HT1080 (cell line): ENCODE measurements around the gene ZNF385C. TPM values are rescaled to one million over a fixed set of nuclear protein-coding genes. Genes with fewer than 3 reads are reported as not detected.
A peak's percentile ranks its signal among the peaks of the same experiment; 100 is the strongest.
"Not testable (repeated sequence)": the region's sequence is repeated elsewhere in the genome, so short reads cannot be mapped to it uniquely, and the experiment has no call there.

Source experiments
- DNase-seq: peaks from one replicate; pipeline ENCODE4 v3.0.0-alpha.2; 2015; ENCODE audit warnings: low read depth
- total RNA-seq: library from RNA; depleted of rRNA; stranded (reverse); fragments of >200 nt; shearing (Covaris generic); gene quantifications from 2 replicates; pipeline ENCODE4 v1.2.3, GENCODE V29; 2014

Gene ZNF385C
- total RNA-seq, 1 experiment from 2014 or later, result not detected

GRCh38 chr17:42023524-42024349 lies 74.5 kb downstream of the ZNF385C start:
- no peak for DNase-seq

GRCh38 chr17:42020845-42021244 lies 77.4 kb downstream of the ZNF385C start:
- DNase-seq, result not testable (repeated sequence)

GRCh38 chr17:42019509-42020404 lies 78.5 kb downstream of the ZNF385C start, which contains the start of gene NKIRAS2:
Gene NKIRAS2, plus strand, starts transcription at chr17:42020090. Its CDS starts 1,488 bp downstream, at chr17:42021578.
- DNase-seq, result peak; percentile 83

GRCh38 chr17:42018988-42019387 lies 79.3 kb downstream of the ZNF385C start:
- DNase-seq, result no peak

GRCh38 chr17:42018339-42018738 lies 79.9 kb downstream of the ZNF385C start:
- peak; percentile 55 for DNase-seq

- DNase-seq, result no peak
Measured at GRCh38 chr17:42017866-42018200, 80.4 kb downstream of the ZNF385C start.

- peak; percentile 93 for DNase-seq
Measured at GRCh38 chr17:42016941-42017865, 81.1 kb downstream of the ZNF385C start, which contains the start of gene DNAJC7. Gene DNAJC7, minus strand, starts transcription at chr17:42017439. Its CDS starts 23 bp downstream, at chr17:42017416.

- DNase-seq, result no peak
Measured at GRCh38 chr17:42016411-42016831, 81.9 kb downstream of the ZNF385C start.

- not testable (repeated sequence) for DNase-seq
Measured at GRCh38 chr17:42013740-42014139, 84.5 kb downstream of the ZNF385C start.

- not testable (repeated sequence) for DNase-seq
Measured at GRCh38 chr17:42012363-42012762, 85.9 kb downstream of the ZNF385C start.

GRCh38 chr17:42010898-42011516 lies 87.3 kb downstream of the ZNF385C start:
- peak; percentile 66 for DNase-seq

GRCh38 chr17:42010266-42010680 lies 88.0 kb downstream of the ZNF385C start:
- peak; percentile 81 for DNase-seq

- no peak for DNase-seq
Measured at GRCh38 chr17:42009170-42009569, 89.1 kb downstream of the ZNF385C start.

- DNase-seq, result no peak
Measured at GRCh38 chr17:42005166-42005565, 93.1 kb downstream of the ZNF385C start.

- DNase-seq, result no peak
Measured at GRCh38 chr17:42002792-42003301, 95.4 kb downstream of the ZNF385C start.

- no peak for DNase-seq
Measured at GRCh38 chr17:42002175-42002791, 96.0 kb downstream of the ZNF385C start.

- DNase-seq, result no peak
Measured at GRCh38 chr17:42001729-42002128, 96.5 kb downstream of the ZNF385C start.

GRCh38 chr17:42000413-42001133 lies 97.7 kb downstream of the ZNF385C start:
- DNase-seq, result no peak

- no peak for DNase-seq
Measured at GRCh38 chr17:41998497-41998896, 99.8 kb downstream of the ZNF385C start.
